GM19397 (cell line): ENCODE data around the gene RPS6KA2.
"Not testable (repeated sequence)": the region's sequence is repeated elsewhere in the genome, so short reads cannot be mapped to it uniquely, and the experiment has no call there.

Source experiments
- ATAC-seq: cut with Tn5 transposase; IDR thresholded peaks from one replicate; pipeline ENCODE4 v1.9.1; 2021; ENCODE audit warnings: mild to moderate bottlenecking, moderate library complexity; ENCODE audit not compliant: unreplicated experiment

Gene RPS6KA2

DNA sequence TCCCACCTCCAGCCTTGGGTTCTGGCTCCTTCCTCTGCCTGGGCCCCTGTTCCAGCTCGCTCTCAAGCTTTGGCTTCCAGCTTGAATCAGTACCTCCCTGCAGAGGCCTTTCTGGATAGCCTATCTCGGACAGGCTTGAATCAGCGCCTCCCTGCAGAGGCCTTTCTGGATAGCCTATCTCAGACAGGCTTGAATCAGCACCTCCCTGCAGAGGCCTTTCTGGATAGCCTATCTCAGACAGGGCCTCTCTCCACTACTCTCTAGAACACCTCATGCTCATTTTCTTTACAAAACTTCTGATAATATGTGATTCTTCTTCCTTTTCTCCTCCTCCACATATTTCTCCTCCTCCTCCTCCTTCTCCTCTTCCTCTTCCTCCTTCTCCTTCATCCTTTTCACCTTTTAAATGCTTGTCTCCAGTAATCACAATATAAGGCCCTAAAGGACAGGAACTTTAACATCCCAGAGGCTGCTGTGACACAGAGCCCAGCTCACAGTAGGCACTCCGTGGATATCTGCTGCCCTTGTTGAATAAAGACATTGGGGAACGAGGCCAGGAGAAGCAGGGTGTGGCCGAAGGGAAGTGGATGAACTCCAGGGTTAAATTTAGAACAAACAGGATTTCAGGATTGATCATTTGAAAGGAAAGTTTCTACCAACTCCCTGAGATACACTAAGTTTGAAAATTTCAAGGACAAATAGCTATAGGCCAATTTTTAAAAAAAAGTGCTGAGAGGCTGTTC is 9.3 kb upstream of the RPS6KA2 start:
- ATAC-seq: no peak

DNA sequence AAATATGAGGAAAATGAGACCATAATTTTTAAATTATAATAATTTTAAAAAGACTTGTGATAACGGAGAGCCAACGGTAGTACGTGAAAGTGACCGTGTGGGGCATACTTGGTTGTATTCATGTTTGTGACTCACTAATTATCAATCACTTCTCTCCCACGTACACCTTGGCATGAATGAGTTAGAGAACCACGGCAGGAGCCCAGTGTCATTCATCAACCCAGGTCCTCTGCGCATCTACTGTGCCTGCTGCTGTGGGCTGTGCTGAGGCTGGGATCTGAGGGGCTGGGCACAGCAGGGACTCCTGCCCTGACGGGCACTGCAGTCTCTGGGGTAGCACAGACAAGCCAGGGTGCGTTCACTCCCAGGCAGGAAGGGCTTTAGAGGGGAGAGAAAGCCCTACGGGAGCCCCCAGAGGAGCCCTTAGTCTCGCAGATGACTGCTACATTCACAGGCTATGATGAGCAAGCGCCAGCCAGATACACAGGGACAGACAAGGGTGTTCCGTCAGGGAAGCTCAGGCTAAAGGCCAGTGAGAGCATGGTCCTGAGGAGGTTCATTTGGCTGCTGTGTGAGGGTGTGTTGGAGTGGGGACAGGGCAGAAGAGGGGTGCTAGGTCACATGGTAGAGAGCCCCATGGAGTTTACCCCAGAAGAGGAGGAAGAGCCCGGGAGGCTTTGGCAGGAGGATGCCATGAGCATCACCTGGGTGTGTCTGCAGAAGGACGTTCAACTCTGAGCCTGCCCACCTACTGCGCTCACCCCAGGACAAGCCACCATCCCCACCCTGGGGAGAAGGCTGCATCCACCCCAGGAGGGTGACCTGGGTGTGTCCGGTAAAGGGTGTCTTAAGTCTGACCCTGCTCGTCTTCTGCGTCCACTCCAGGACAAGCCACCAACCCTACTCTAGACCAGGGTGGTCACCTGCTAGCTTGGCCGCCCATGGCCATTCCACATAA is 8.2 kb upstream of the RPS6KA2 start:
- ATAC-seq: no peak

DNA sequence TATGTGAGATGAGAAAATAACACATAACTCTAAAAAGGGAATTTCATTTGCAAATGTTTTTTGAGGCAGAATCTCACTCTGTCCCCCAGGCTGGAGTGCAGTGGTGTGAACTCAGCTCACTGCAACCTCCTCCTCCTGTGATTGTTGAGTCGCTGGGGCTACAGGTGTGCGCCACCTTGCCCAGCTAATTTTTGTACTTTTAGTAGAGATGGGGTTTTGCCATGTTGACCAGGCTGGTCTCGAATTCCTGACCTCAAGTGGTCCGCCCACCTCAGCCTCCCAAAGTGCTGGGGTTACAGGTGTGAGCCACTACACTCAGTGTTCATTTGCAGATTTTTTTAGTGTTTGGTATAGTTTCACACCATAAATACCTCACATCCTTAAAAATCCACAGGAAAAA is 7.5 kb upstream of the RPS6KA2 start:
- ATAC-seq: not testable (repeated sequence)

DNA sequence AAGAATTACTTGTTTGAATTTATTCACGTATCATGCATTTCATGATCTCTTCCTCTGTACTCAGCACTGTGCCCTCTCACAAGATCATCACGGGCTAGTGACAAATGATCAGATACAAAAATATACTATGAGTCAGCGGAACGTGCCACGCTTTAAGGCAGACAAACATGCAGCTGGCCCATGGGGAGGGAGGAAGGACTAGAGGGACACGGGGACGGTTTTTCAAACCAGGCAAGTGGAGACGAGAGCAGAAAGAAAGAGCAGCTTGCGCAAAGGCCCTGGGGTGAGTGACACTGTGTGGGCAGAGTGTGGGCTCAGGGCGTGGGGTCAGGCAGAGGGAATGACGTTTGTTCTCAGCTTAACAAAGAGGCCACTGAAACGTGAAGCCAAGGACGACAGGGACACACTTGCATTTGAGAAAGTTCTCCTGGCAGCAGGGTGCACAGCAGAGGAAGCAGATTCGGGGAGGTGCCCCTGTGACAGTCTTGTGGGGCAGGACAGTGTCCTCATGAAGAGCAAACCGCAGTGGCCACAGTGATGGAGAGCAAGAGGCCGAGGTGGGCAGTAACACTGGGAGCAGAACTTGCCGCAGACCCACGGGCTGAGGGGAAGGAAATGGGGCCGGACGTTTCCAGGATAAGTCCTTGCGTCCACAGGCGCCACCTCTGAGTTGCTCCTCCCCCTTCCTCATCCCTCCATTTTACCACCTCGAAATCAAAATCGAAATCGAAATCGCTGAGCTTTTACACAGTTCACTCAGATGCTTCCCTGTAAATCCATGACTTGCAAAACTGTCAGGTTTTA is 6.9 kb upstream of the RPS6KA2 start:
- no peak for ATAC-seq

DNA sequence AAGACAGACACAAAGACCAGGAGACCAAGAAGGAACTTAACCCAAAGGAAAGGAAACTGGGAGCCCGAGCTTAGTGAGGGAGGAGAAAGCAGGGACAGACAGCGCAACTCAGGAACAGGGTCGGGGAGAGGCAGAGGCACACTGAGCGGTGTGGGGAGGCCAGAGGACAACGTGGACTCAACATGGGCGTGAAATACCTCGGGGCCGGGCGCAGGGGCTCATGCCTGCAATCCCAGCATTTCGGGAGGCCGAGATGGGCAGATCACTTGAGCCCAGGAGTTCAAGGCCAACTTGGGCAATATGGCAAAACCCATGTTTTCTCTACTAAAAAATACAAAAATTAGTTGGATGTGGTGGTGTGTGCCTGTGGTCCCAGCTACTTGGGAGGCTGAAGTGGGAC is 5.7 kb upstream of the RPS6KA2 start:
- ATAC-seq: no peak

DNA sequence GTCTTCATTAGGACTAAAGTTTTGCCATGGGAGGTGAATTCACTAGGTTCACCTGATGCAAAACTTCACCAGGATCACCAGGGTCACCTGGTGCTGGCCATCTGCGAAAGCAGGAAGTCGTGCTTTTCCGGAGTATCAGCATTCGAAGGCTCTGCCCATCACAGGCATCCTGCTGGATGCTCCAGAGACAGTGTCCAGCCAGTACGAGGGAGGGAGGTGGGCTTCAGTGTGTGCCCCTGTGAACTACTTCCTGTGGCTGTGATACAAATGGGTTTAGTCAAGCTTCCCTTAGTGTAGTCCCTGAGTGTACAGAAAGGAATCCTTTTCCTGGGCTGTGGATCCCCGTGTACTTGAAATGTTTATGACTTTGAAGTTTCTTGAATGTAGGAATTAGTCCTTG is 3.4 kb upstream of the RPS6KA2 start:
- no peak for ATAC-seq

DNA sequence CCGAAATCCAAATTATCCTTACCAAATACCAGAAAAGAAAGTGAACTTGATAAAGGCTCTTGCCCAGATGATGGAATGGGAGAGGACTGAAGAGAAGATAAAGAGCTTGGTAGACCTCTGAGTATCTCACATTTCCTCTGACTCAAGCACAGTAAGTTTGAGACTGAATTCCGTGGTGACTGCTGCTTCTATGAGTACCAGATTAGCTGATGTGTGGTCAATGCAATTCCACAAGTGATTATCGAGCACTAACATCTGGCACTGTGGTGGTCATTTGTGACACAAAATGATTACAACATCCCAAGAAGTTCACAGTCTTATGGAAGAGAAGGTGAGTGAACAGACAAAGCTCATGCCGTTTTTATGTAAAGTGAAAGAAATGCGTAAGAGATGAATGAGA is 2.6 kb upstream of the RPS6KA2 start:
- ATAC-seq: no peak

DNA sequence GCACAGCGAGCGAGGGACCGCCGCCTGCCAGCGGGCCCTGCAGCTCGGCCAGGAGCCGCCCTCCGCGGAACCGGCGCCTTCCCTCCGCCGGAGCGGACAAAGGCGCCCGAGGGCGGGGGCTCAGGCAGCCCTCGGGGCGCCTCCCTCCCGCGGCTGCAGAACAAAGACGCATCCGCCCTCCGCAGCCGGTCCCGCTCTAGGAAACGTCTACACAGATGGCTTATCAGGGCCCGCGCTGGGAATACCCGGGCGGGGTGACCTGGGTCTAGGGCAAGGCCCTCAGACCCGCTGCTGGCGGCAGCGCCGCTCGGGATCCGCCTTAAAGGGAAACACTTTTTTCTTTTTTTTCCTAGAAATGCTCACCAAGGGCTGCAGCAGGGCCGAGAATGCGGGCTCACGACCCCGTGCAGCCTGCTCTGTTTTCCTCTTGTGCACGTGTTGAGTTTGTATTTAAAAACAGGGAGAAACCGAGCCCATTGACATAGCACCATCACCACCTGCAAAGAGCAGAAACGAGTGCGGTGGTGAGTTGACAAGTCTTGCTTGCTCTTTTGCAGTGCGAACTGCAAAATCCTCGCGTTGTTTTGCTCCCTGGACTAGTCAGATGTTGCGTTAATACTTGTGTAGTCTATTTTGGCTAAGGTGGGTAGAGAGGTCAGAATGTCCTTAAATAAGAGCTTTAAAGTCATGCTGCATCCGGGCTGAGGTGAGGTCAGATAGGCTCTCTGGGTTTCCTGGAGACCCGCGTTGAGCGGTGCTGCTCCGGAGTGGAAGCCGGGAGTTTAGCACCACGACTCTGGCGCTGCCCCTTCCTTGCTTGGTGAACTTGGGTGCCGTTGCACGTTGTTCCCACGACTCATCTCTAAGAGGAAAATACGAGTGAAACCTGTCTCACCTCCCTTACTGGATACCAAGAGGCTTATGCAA is 1.1 kb upstream of the RPS6KA2 start:
- ATAC-seq: peak; percentile 25

DNA sequence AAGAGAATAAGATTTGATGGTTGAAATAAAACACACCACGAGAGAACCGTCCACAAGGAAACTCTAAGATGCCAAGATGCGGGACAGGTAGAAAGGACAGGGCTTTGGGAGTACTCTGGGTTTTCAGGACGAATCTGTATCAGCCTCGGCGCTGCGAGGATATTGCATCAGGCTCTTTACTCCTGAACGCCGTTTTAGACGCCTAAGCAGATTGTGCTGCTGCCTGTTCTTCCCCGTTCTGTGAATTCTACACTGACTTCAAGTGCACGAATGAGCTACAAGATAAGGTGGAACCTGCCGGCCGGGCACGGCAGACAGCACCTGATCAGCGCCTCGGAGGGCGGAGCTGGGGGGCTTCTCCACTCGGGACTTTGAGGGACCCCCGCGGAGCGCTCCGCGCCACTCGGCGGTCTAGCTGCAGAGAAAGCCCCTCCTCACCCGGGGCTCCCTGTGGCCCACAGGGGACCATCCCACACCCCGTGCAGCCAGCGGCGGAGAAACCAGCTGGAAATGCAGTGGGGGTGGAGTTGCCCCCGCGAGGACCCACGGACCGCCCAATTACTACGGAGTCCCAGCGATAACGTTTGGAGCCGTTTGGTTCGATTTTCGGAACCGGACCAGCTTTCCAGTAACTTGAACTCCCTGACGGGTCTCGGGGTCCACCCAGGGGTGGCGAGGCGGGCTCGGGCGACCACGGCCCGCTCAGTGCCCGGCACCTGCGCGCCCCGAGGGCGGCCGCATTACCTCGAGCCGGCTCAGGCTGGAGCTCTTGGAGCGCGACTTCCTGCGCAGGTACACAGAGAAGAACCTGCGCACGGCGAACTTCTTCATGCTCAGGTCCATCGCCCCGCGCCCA is 646 bp downstream of the RPS6KA2 start:
- peak; percentile 3 for ATAC-seq

DNA sequence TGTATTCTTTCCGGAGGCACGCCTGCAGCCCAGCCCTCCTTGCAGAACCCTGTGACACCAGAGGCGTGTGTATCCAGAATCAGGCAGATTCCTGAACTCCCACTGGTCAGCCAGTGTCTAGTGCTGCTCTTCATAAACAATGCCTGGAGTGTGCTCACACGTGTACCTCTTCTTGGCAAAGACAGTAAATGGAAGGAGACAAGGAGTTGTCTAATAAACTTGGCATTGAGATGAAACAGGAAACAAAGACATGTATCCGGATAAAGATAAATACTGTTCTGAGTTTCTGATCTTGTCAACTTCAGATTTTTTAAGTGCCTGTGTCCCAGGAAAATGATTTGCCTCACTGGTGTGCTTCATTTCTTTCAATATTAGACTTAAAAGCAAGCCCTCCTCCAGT is 1.7 kb downstream of the RPS6KA2 start:
- no peak for ATAC-seq

DNA sequence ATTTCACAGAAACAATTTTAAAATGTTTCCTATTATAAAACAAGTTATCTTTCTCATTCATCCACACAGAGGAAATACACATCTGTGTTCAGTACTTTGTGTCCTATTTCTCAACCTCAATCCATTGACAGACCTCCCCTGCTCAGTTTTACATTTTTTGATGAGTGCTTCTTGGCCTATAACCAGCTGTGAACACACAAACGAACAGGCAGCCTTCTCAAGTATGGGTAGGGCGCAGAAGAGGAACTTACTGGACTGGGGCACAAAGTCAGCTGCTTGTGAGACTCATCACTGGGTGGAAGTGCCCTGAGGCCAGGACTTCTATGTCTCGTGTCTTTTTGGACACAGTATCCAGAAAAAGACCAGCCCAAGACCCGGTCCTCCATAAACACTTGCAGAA is 2.8 kb downstream of the RPS6KA2 start:
- no peak for ATAC-seq

DNA sequence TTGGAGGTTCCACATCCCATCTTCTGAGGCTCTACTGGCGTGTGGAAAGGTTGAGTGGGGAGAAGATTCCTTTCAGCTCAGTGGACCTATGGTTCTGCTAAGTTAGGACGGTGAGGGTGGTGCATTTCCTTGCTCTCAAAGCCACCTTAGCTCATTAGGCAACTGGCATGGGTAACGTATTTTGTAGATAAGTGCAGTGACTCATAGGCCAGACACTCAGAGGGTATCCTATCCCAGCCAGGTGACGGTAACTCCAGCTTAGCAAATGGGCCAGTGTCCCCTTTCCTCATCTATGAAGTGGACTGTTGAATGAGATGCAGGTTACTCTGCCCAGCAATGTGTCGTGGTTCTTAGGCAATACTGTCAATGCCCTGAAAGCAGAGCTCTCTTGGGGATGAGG is 3.7 kb downstream of the RPS6KA2 start:
- no peak for ATAC-seq

DNA sequence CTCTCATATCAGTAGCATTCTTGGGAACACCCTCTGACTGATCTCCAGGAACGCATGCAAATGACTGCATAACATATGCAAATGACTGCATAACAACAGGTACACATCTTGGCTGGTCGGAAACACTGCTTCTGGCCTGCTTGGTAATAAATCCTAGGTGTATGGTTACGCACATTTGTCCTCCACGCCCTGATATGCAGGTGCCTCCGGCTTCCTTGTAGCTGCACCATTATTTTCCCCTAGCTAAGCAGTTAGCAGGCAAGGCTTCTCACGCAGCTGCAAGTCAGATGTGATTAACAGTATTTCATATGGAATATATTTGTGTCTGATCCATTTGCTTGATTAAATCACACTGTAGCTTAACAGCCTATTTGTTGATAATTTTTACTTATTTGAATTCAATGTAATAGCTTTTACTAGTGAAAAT is 5.9 kb downstream of the RPS6KA2 start:
- ATAC-seq: no peak

DNA sequence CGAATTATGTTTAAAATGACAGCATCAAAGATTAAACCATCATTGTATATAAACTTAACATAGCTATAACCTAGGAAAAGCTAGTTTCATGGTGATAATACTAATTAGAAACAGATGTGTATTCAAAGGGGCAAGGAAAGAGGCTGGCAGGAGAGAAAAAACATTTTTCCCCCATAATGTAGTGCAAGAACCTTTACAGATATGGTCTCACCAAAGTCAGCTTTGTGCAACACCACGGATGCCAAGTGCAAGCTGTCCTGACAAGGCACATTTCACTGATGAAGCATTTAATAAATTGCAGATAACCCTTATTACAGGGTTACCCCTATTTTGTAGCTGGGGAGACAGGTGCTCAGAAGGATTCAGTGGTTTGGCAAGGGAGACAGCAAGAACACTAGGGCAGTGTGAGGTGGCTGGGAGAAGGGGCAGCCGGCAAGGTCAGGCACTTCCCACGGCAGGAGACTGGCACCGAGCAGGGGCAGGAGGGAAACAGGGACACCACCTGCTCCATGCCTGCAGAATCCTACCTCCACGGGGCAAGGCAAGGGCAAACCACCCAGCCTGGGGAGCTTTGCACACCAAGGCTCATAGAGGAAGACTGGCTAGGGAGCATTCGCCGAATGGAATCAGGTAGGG is 6.5 kb downstream of the RPS6KA2 start:
- ATAC-seq: no peak

DNA sequence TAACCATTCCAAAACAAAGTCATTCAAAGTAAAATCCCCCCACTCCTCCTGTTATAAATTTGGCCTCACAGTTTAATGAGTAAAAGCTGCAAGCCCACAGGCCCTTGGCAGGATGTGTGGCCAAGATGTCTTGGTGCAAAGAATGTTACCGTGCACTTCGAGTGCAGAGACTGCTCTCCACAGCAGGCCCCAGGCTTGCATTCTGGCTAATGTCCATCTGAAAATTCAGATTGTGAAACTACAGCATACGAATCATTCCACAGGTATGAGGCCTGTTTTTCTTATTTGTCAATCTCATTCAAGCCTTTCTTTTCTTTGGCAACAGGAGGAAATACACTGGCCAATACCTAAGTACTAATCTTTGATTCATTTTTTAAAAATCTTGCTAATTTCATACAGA is 7.1 kb downstream of the RPS6KA2 start:
- ATAC-seq: no peak

DNA sequence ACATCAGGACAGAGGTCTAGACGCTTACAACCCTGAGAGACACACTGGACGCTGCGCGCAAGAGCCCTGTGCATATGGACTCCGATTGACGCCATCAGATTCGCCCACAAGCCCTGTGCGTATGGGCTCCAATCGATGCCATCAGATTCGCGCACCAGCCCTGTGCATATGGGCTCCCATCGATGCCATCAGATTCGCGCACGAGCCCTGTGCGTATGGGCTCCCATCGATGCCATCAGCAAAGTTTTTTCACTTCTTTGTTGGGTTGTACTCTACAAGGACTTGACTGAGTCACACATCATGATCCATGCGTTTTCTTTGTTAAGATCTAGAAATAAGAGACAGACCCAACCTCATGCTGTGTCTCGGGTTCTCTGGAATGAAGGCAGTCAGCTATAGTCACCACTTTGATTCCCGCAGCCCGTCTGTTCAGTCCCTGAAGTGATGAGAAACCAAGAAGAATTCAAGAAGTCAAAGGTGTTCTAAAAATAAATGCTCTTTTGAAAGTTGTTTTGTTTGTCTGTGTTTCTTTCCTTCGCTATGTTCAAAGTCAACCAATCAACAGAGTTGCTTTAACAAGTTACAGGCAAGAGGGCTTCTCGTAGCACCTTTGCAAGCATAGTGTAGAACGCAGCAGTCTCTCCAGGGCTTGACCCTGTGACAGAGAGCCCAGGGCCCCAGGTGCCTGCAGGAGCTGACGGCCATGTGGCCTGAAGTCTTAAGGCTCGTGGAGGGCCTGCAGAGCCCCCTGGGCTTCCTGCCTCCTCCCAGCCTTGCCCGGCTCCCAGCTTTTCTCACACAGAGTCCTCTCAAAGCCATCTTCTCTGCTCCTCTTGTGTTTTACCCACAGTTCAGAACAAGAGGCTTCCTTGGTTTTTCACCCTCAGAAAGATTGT is 7.9 kb downstream of the RPS6KA2 start:
- ATAC-seq: no peak

DNA sequence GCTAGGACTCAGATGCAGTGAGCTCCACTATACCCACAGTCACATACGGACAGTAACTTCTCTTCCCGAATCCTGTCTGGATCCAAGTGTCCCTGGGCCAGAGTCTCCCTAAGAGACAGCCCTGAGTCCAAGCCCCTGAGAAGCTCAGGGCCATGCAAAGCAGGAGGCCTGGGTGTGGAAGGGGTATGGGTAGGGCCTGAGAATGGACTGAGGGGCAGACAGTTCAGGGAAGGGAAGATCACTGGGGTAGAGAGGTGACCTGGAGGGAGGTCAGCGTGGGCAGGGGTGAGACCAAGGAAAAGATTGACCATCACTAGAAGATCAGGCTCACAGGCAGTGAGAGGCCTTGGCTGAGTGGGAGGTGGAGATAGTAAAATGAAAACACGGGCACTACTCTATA is 8.8 kb downstream of the RPS6KA2 start:
- no peak for ATAC-seq

DNA sequence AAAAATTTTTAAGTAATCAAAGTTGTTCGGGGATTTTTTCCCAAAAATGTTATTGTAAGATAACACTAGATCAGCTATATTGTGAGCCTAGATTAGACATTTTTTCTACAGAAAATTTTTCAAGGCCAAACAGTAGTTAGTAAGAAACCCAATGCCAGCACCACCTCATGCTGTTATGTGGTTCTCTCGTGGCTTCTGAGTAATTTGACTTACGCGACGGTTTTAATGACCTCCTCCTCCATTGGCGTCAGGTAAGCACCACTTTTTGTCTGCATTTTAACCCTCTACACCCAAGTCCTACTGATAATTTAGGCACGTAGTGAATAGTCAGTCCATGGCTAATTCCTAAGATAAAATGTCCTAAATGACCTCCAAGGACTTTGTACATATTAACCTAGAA is 9.7 kb downstream of the RPS6KA2 start:
- no peak for ATAC-seq
